Spleen (tissue), 11 donors: ENCODE results near the gene RAB2B. TPM values are rescaled to one million over a fixed set of nuclear protein-coding genes. Genes with fewer than 3 reads are reported as not detected.

Experiments used
- DNase-seq: peaks from one replicate; pipeline ENCODE4 v3.0.0-alpha.2; 2020
- H3K27ac ChIP-seq, 8 donors: fragments of 200-600 bp; sonication (generic) in 7 of 8; 1 replicate in 4 of 8; 2 replicates in 4 of 8; pipeline versions ENCODE4 v1.5.0 to v1.8.0; 2016 to 2021; ENCODE audit warnings: inconsistent platforms in 4 of 8, mild to moderate bottlenecking in 4 of 8, moderate library complexity in 1 of 8
- H3K27me3 ChIP-seq, 7 donors: fragments of 200-600 bp; sonication (generic) in 6 of 7; replicated peaks in 1 of 7; 1 replicate in 4 of 7; 2 replicates in 3 of 7; pipeline versions ENCODE4 v1.5.0 to v1.8.0; 2016 to 2021; ENCODE audit warnings: inconsistent platforms in 3 of 7, mild to moderate bottlenecking in 1 of 7
- H3K36me3 ChIP-seq, 6 donors: fragments of 200-600 bp; sonication (generic) in 5 of 6; 1 replicate in 4 of 6; 2 replicates in 2 of 6; pipeline versions ENCODE4 v1.5.0 to v1.8.0; 2016 to 2021; ENCODE audit warnings: inconsistent platforms in 2 of 6
- H3K4me1 ChIP-seq, 6 donors: fragments of 200-600 bp; sonication (generic) in 5 of 6; 1 replicate in 3 of 6; 2 replicates in 3 of 6; pipeline versions ENCODE4 v1.5.0 to v1.8.0; 2016 to 2021; ENCODE audit warnings: inconsistent platforms in 3 of 6
- H3K4me3 ChIP-seq, 8 donors: fragments of 200-600 bp; sonication (generic) in 7 of 8; 1 replicate in 4 of 8; 2 replicates in 4 of 8; pipeline versions ENCODE4 v1.5.0 to v1.8.0; 2016 to 2021; ENCODE audit warnings: inconsistent platforms in 4 of 8, mild to moderate bottlenecking in 4 of 8, moderate library complexity in 2 of 8
- H3K9me3 ChIP-seq, 8 donors: fragments of 200-600 bp; sonication (generic) in 7 of 8; 1 replicate in 4 of 8; 2 replicates in 4 of 8; pipeline versions ENCODE4 v1.5.0 to v1.8.0; 2016 to 2021; ENCODE audit warnings: inconsistent platforms in 4 of 8
- CTCF ChIP-seq, 11 experiments: fragments of 200-600 bp in 7 of 11; fragments of 450-650 bp in 4 of 11; sonication (generic) in 4 of 11; IDR thresholded peaks in 8 of 11; conservative IDR thresholded peaks in 3 of 11; 1 replicate in 7 of 11; 2 replicates in 4 of 11; pipeline versions ENCODE4 v1.4.0 to v1.8.0; 2016 to 2021; ENCODE audit warnings: antibody characterized with exemption in 11 of 11, inconsistent platforms in 4 of 11, mild to moderate bottlenecking in 1 of 11
- POLR2A ChIP-seq, 3 donors: fragments of 450-650 bp; IDR thresholded peaks; one replicate each; pipeline ENCODE4 v1.5.1; 2017; ENCODE audit warnings: antibody characterized with exemption in 3 of 3, mild to moderate bottlenecking in 1 of 3
- POLR2AphosphoS5 ChIP-seq, 3 donors: sonication (generic); formaldehyde crosslinking; IDR thresholded peaks; one replicate each; pipeline ENCODE4 v1.5.1; 2017; ENCODE audit warnings: antibody characterized with exemption in 3 of 3
- WGBS, 5 donors: extraction: QIAGEN DNeasy Blood & Tissue Kit in 3 of 5; methylation state at CpG; one replicate each; pipeline versions ENCODE4 v1.1.5 to v1.1.7; 2013 to 2018; 5-methylcytosine and 5-hydroxymethylcytosine counted together
- intact Hi-C: fragments of 100-400 bp; cut with DNase I; formaldehyde crosslinking; loops from one replicate; pipeline ENCODE4 v1.15.0; 2023; ENCODE audit warnings: low total_unique reads
- polyA plus RNA-seq, 3 donors: library from polyadenylated mRNA; stranded (reverse); fragments of 200-250 nt; gene quantifications; one replicate each; pipeline ENCODE4 v1.2.1, GENCODE V29; 2013
- total RNA-seq, 7 donors: library from RNA; depleted of rRNA in 3 of 7; stranded (reverse); fragments of >200 nt in 3 of 7; fragmentation: NEBNext Ultra II Directional in 4 of 7; extraction: Animal tissue kit (Norgen Biotek cat#: 25700) in 4 of 7; gene quantifications; one replicate each; pipeline versions ENCODE4 v1.1.0 to v1.2.1, GENCODE V29; 2016 to 2021
- donor health status: healthy with polysubstance abuse.
- donor health status: DM: no; HTN: no; CAD: no; lungs with moderate emphysema.
- donor health status: DM: no; HTN: no; CAD: no.
- donor health status: Bipolar disorder and iron deficiency.
- donor health status: healthy.
- donor health status: DM: no; HTN: no; CAD: no.
- donor health status: DM: yes; HTN: yes; CAD: no.

The RAB2B gene
- total and polyA plus RNA-seq, 10 donors: 7.2 to 34.2 (median 26.4) TPM

GRCh38 chr14:21428930-21429329 lies 47.8 kb downstream of the RAB2B start:
- DNase-seq: no peak
- 91 to 97% (median 97%) methylated on average over 4 of the region's 4 CpGs for WGBS, 5 donors
- H3K36me3 ChIP-seq: peaks cover 11 to 81% (median 77%) of the 10 kb centered on the region in 6 donors
- intact Hi-C loops: no loop called here
- H3K27me3 ChIP-seq: no peaks in the 10 kb centered on the region
- no peaks in the 10 kb centered on the region for H3K9me3 ChIP-seq
- peaks cover 0 to 15% (median 0%) of the 10 kb centered on the region in 6 donors for H3K4me1 ChIP-seq
- H3K4me3 ChIP-seq: no peak overlapping the region
- TF ChIP-seq POLR2AphosphoS5 (IDR thresholded peaks at IDR 0.05) (no peak), CTCF (IDR thresholded peaks at IDR 0.05 in 8 of 11, conservative IDR thresholded peaks at IDR 0.05 in 3 of 11) (no peak), POLR2A (IDR thresholded peaks at IDR 0.05) (no peak)
- H3K27ac ChIP-seq: no peak overlapping the region

GRCh38 chr14:21426692-21427091 lies 50.1 kb downstream of the RAB2B start:
- Histone ChIP-seq H3K9me3 (no peaks in the 10 kb centered on the region), H3K27me3 (no peaks in the 10 kb centered on the region), H3K27ac (no peak overlapping the region), H3K4me1 (no peaks in the 10 kb centered on the region), H3K4me3 (no peak overlapping the region), H3K36me3 (peaks cover 11 to 100% (median 99%) of the 10 kb centered on the region in 6 donors)
- no peak for TF ChIP-seq POLR2A (IDR thresholded peaks at IDR 0.05)
- TF ChIP-seq CTCF (IDR thresholded peaks at IDR 0.05 in 8 of 11, conservative IDR thresholded peaks at IDR 0.05 in 3 of 11): no peak
- no peak for TF ChIP-seq POLR2AphosphoS5 (IDR thresholded peaks at IDR 0.05)
- 88 to 97% (median 94%) methylated on average over 1 of the region's 1 CpG for WGBS, 5 donors
- DNase-seq: no peak
- intact Hi-C loops: no loop called here

GRCh38 chr14:21419528-21419927 lies 57.2 kb downstream of the RAB2B start:
- no peak for DNase-seq
- TF ChIP-seq POLR2A (IDR thresholded peaks at IDR 0.05) (no peak), CTCF (IDR thresholded peaks at IDR 0.05 in 8 of 11, conservative IDR thresholded peaks at IDR 0.05 in 3 of 11) (no peak), POLR2AphosphoS5 (IDR thresholded peaks at IDR 0.05) (no peak)

GRCh38 chr14:21415329-21415728 lies 61.4 kb downstream of the RAB2B start:
- no peak for DNase-seq
- peaks cover 7 to 100% (median 89%) of the 10 kb centered on the region in 6 donors for H3K36me3 ChIP-seq
- H3K4me1 ChIP-seq: peaks cover 0 to 3% (median 0%) of the 10 kb centered on the region in 6 donors
- H3K9me3 ChIP-seq: no peaks in the 10 kb centered on the region
- H3K27me3 ChIP-seq: no peaks in the 10 kb centered on the region
- 95 to 97% (median 96%) methylated on average over 4 of the region's 4 CpGs for WGBS, 5 donors
- intact Hi-C loops: no loop called here
- TF ChIP-seq POLR2AphosphoS5 (IDR thresholded peaks at IDR 0.05): no peak
- TF ChIP-seq CTCF (IDR thresholded peaks at IDR 0.05 in 8 of 11, conservative IDR thresholded peaks at IDR 0.05 in 3 of 11): no peak
- TF ChIP-seq POLR2A (IDR thresholded peaks at IDR 0.05): no peak
- H3K4me3 ChIP-seq: no peak overlapping the region
- H3K27ac ChIP-seq: no peak overlapping the region

More at GRCh38 chr14:21419528-21419927, 57.2 kb downstream of the RAB2B start:
- H3K9me3 ChIP-seq: no peaks in the 10 kb centered on the region
- intact Hi-C loops: no loop called here
- H3K27me3 ChIP-seq: no peaks in the 10 kb centered on the region
- H3K36me3 ChIP-seq: peaks cover 2 to 100% (median 90%) of the 10 kb centered on the region in 6 donors
- peaks cover 0 to 7% (median 0%) of the 10 kb centered on the region in 6 donors for H3K4me1 ChIP-seq
- 82 to 98% (median 94%) methylated on average over 5 of the region's 5 CpGs for WGBS, 5 donors
- H3K27ac ChIP-seq: no peak overlapping the region
- H3K4me3 ChIP-seq: no peak overlapping the region
